NOMO-1 (cell line): Measurements from ENCODE around the gene MYADML2.
"Not testable (repeated sequence)": the region's sequence is repeated elsewhere in the genome, so short reads cannot be mapped to it uniquely, and the experiment has no call there.

Experiments
- DNase-seq, 2 experiments: peaks; one replicate each; lab custom pipeline; 2025; ENCODE audit not compliant: unreplicated experiment in 2 of 2; lab: John Stamatoyannopoulos, UW

MYADML2 gene

GRCh38 chr17:81947189-81947588 lies at the start of gene MYADML2:
Gene MYADML2, minus strand, starts transcription at chr17:81947233. Its CDS starts 5,492 bp downstream, at chr17:81941741.
- DNase-seq = no peak

- no peak for DNase-seq
These were observed 49.3 kb upstream of the MYADML2 start for GRCh38 chr17:81996232-81996756.

- DNase-seq = no peak
These were observed 48.6 kb upstream of the MYADML2 start for GRCh38 chr17:81995463-81996231.

- DNase-seq = no peak
These were observed 47.8 kb upstream of the MYADML2 start for GRCh38 chr17:81994593-81995462.

- no peak for DNase-seq
These were observed 46.9 kb upstream of the MYADML2 start for GRCh38 chr17:81993729-81994592.

- DNase-seq = no peak
These were observed 45.5 kb upstream of the MYADML2 start for GRCh38 chr17:81992306-81993102.

GRCh38 chr17:81991684-81992305 lies 44.8 kb upstream of the MYADML2 start:
- no peak for DNase-seq

- DNase-seq = no peak
These were observed 44.0 kb upstream of the MYADML2 start for GRCh38 chr17:81990836-81991683.

- DNase-seq = no peak
These were observed 40.2 kb upstream of the MYADML2 start for GRCh38 chr17:81987161-81987770.

- DNase-seq = no peak
These were observed 39.6 kb upstream of the MYADML2 start for GRCh38 chr17:81986606-81987005.

- DNase-seq = no peak
These were observed 37.9 kb upstream of the MYADML2 start for GRCh38 chr17:81984773-81985410.

GRCh38 chr17:81983639-81984373 lies 36.8 kb upstream of the MYADML2 start:
- DNase-seq = peak in 1 of 2 experiments; percentile 9

- DNase-seq = no peak
These were observed 36.1 kb upstream of the MYADML2 start for GRCh38 chr17:81983011-81983638.

GRCh38 chr17:81981511-81981910 lies 34.5 kb upstream of the MYADML2 start:
- DNase-seq = not testable (repeated sequence)

- no peak for DNase-seq
These were observed 33.8 kb upstream of the MYADML2 start for GRCh38 chr17:81980707-81981343.

GRCh38 chr17:81980122-81980521 lies 33.1 kb upstream of the MYADML2 start:
- no peak for DNase-seq
